Esophagus squamous epithelium (tissue), 4 donors: Measurements from ENCODE around the gene SCO1.

Experiments used
- POLR2A ChIP-seq, 4 donors: fragments of 450-650 bp; IDR thresholded peaks; one replicate each; pipeline ENCODE4 v1.6.1; 2017; ENCODE audit warnings: antibody characterized with exemption in 4 of 4, mild to moderate bottlenecking in 4 of 4, moderate library complexity in 3 of 4
- TF ChIP-seq, protein P1 (sequence below), 6 experiments: fragments of 450-650 bp in 4 of 6; fragments of 200-600 bp in 2 of 6; sonication (generic) in 2 of 6; IDR thresholded peaks; one replicate each; pipeline ENCODE4 v1.5.1; 2016 to 2019; ENCODE audit warnings: antibody characterized with exemption in 6 of 6, mild to moderate bottlenecking in 4 of 6, moderate library complexity in 4 of 6

DNA sequence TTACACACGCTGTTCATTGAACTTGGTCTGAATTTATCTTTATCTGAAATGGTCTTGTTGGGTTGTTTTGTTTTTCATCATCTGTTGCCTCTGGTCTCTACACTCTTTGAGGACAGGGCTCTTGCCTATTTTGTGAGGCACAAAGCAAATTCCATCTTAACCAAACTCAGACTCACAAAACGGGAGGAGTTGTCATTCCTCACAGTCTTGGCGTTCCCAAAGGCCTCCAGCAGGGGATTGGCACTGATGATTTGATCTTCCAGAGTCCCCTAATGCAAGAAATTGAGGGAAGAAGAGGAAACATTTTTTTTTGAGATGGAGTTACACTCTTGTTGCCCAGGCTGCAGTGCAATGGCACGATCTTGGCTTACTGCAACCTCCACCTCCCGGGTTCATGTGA, 49.0 kb downstream of the SCO1 start:
- TF ChIP-seq, protein P1, sequence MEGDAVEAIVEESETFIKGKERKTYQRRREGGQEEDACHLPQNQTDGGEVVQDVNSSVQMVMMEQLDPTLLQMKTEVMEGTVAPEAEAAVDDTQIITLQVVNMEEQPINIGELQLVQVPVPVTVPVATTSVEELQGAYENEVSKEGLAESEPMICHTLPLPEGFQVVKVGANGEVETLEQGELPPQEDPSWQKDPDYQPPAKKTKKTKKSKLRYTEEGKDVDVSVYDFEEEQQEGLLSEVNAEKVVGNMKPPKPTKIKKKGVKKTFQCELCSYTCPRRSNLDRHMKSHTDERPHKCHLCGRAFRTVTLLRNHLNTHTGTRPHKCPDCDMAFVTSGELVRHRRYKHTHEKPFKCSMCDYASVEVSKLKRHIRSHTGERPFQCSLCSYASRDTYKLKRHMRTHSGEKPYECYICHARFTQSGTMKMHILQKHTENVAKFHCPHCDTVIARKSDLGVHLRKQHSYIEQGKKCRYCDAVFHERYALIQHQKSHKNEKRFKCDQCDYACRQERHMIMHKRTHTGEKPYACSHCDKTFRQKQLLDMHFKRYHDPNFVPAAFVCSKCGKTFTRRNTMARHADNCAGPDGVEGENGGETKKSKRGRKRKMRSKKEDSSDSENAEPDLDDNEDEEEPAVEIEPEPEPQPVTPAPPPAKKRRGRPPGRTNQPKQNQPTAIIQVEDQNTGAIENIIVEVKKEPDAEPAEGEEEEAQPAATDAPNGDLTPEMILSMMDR (IDR thresholded peaks at IDR 0.05): no peak
- TF ChIP-seq POLR2A (IDR thresholded peaks at IDR 0.05): no peak
